Calu3 (cell line): ENCODE data around the gene TUBAL3. TPM values are rescaled to one million over a fixed set of nuclear protein-coding genes. Genes with fewer than 3 reads are reported as not detected.

ENCODE experiments used
- BruUV-seq: library from RNA; stranded (reverse); fragments of 400-500 nt; replicated peaks from 2 replicates; lab custom pipeline; 2021; lab: Mats Ljungman, UMichigan
- CTCF ChIA-PET: fragments of 300-600 bp; sonication (Branson Sonifier 250); formaldehyde crosslinking; loops from one replicate; lab custom pipeline; 2022; ENCODE audit warnings: antibody characterized with exemption; lab: Charles Lee
- DNase-seq: peaks from one replicate; pipeline ENCODE4 v3.0.0; 2022
- H3K27ac Mint-ChIP-seq: one replicate; pipeline ENCODE4 v1.8.0; 2022; ENCODE audit warnings: mixed read lengths; ENCODE audit not compliant: unreplicated experiment
- H3K27me3 Mint-ChIP-seq: one replicate; pipeline ENCODE4 v1.8.0; 2022; ENCODE audit warnings: mixed read lengths; ENCODE audit not compliant: unreplicated experiment
- H3K36me3 Mint-ChIP-seq: one replicate; pipeline ENCODE4 v1.8.0; 2022; ENCODE audit warnings: mild to moderate bottlenecking, moderate library complexity, mixed read lengths; ENCODE audit not compliant: insufficient read depth, unreplicated experiment
- H3K4me1 Mint-ChIP-seq: one replicate; pipeline ENCODE4 v1.8.0; 2022; ENCODE audit warnings: mild to moderate bottlenecking, low read depth, mixed read lengths; ENCODE audit not compliant: unreplicated experiment
- H3K4me3 Mint-ChIP-seq: one replicate; pipeline ENCODE4 v1.8.0; 2022; ENCODE audit warnings: mild to moderate bottlenecking, low read depth, moderate library complexity, mixed read lengths; ENCODE audit not compliant: unreplicated experiment
- H3K9me3 Mint-ChIP-seq: one replicate; pipeline ENCODE4 v1.8.0; 2022; ENCODE audit warnings: low read depth, mixed read lengths; ENCODE audit not compliant: unreplicated experiment
- CTCF ChIP-seq: fragments of 200-600 bp; IDR thresholded peaks from one replicate; pipeline ENCODE4 v1.8.0; 2022; ENCODE audit warnings: antibody characterized with exemption; ENCODE audit not compliant: unreplicated experiment
- intact Hi-C: fragments of 100-400 bp; cut with micrococcal nuclease; formaldehyde crosslinking; loops from one replicate; pipeline ENCODE4 v1.10.0; 2022; ENCODE audit not compliant: unreplicated experiment
- total RNA-seq: library from RNA; stranded (reverse); gene quantifications from 2 replicates; pipeline ENCODE4 v1.2.3, GENCODE V29; 2022

The TUBAL3 gene
- total RNA-seq, 1 experiment from 2014 or later = not detected

- CTCF ChIA-PET = interaction anchor here (0.6 to 1.6 kb wide), 10 partner anchors 8 to 627 kb away, joined by 3 to 18 read pairs (median 4); no protein-coding TSS in a partner anchor
- Mint-ChIP-seq H3K4me1 (peaks cover 22% of the 10 kb centered on the region), H3K27ac (no peak overlapping the region), H3K27me3 (no peaks in the 10 kb centered on the region), H3K4me3 (no peak overlapping the region), H3K36me3 (peaks cover 15% of the 10 kb centered on the region), H3K9me3 (no peaks in the 10 kb centered on the region)
- no TSS peak for BruUV-seq
- intact Hi-C loops = loop anchor here (1.0 kb wide), 2 partner anchors 168 to 181 kb away; no protein-coding TSS in a partner anchor
- DNase-seq = peak; percentile 49
- TF ChIP-seq CTCF = no peak
Observed at GRCh38 chr10:5442065-5442989, 37.7 kb upstream of the TUBAL3 start.

- no peak for DNase-seq
- H3K27ac Mint-ChIP-seq = no peak overlapping the region
- no peak overlapping the region for H3K4me3 Mint-ChIP-seq
- no peak for TF ChIP-seq CTCF
- no TSS peak for BruUV-seq
- intact Hi-C loops = no loop called here
- H3K36me3 Mint-ChIP-seq = peaks cover 2% of the 10 kb centered on the region
- CTCF ChIA-PET = interaction anchor here (0.5 to 1.3 kb wide), 4 partner anchors 12 to 592 kb away, joined by 3 to 6 read pairs (median 3); no protein-coding TSS in a partner anchor
- no peaks in the 10 kb centered on the region for H3K9me3 Mint-ChIP-seq
- H3K4me1 Mint-ChIP-seq = peaks cover 23% of the 10 kb centered on the region
- no peaks in the 10 kb centered on the region for H3K27me3 Mint-ChIP-seq
Observed at GRCh38 chr10:5441106-5441505, 36.5 kb upstream of the TUBAL3 start.

GRCh38 chr10:5440206-5440605 is 35.6 kb upstream of the TUBAL3 start:
- H3K27me3 Mint-ChIP-seq = no peaks in the 10 kb centered on the region
- TF ChIP-seq CTCF = no peak
- H3K4me3 Mint-ChIP-seq = no peak overlapping the region
- no peaks in the 10 kb centered on the region for H3K9me3 Mint-ChIP-seq
- DNase-seq = no peak
- BruUV-seq = no TSS peak
- H3K27ac Mint-ChIP-seq = no peak overlapping the region
- CTCF ChIA-PET = no interaction called here
- peaks cover 21% of the 10 kb centered on the region for H3K4me1 Mint-ChIP-seq
- intact Hi-C loops = no loop called here
- H3K36me3 Mint-ChIP-seq = no peaks in the 10 kb centered on the region

- BruUV-seq = no TSS peak
- TF ChIP-seq CTCF = no peak
- no peak for DNase-seq
- H3K4me1 Mint-ChIP-seq = peaks cover 27% of the 10 kb centered on the region
- intact Hi-C loops = loop anchor here (2.0 to 10.0 kb wide), 2 partner anchors 351 to 621 kb away; no protein-coding TSS in a partner anchor
- CTCF ChIA-PET = interaction anchor here (0.7 to 2.2 kb wide), 3 partner anchors 14 to 620 kb away, joined by 4 to 12 read pairs (median 5); no protein-coding TSS in a partner anchor
- peaks cover 10% of the 10 kb centered on the region for H3K36me3 Mint-ChIP-seq
- H3K4me3 Mint-ChIP-seq = no peak overlapping the region
- H3K27me3 Mint-ChIP-seq = no peaks in the 10 kb centered on the region
- no peak overlapping the region for H3K27ac Mint-ChIP-seq
- no peaks in the 10 kb centered on the region for H3K9me3 Mint-ChIP-seq
Observed at GRCh38 chr10:5435328-5435727, 30.7 kb upstream of the TUBAL3 start.
